ENCODE results near the gene PALD1.

DNA sequence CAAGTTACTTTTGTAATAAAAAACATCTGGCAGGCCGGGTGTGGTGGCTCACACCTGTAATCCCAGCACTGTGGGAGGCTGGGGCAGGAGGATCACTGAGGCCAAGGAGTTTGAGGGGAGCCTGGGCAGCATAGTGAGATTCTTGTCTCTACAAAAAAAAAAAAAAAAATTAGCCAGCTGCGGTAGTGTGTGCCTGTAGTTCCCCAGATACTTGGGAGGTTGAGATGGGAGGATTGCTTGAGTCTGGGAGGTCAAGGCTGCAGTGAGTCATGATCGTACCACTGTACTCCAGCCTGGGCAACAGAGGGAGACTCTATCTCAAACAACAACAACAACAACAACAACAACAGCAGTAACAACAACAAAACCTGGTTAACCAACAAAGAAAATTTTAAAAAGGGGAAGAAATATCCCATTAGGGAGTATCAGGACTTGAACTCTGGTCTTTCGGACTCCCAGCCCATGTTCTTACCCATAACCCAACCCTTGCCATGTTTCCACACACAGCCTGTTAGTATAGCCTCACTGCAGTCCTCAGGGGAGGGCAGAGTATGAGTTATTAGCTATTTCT, 17.2 kb downstream of the PALD1 start:
- TF ChIP-seq SIN3A (IDR thresholded peaks at IDR 0.05; ENCODE audit: low read depth) (no peak), CEBPB (IDR thresholded peaks at IDR 0.05; ENCODE audit: low read depth) (no peak)

All from HCT116 (cell line).